ENCODE results near the gene ZDHHC1.

ZDHHC1 gene

GRCh38 chr16:67442581-67443255 lies 26.4 kb upstream of the ZDHHC1 start:
- Histone ChIP-seq H3K36me3 (ENCODE audit: insufficient read depth, low read length) (peaks cover 12% of the 10 kb centered on the region; the same call in 1 of the 2 replicates), H3K9ac (ENCODE audit: low read depth, low read length, poor library complexity, severe bottlenecking) (no peak overlapping the region), H3K9me3 (ENCODE audit: insufficient read depth, low read depth, low read length) (no peaks in the 10 kb centered on the region), H3K27me3 (ENCODE audit: insufficient read depth, low read length, poor library complexity, severe bottlenecking) (no peaks in the 10 kb centered on the region), H4K20me1 (ENCODE audit: insufficient read depth, low read length, poor library complexity, severe bottlenecking) (no peaks in the 10 kb centered on the region), H2AFZ (ENCODE audit: low read length) (no peak overlapping the region), H3K4me2 (ENCODE audit: low read depth, low read length, poor library complexity, severe bottlenecking) (no peak overlapping the region), H3K9me2 (replicated peaks; ENCODE audit: low read depth, low read length) (no peaks in the 10 kb centered on the region), H3K4me1 (ENCODE audit: insufficient read depth, low read length, poor library complexity, severe bottlenecking) (no peaks in the 10 kb centered on the region), H3K4me3 (ENCODE audit: low read length, poor library complexity, severe bottlenecking) (no peak overlapping the region), H3F3A (ENCODE audit: low read depth) (no peaks in the 10 kb centered on the region), H3K79me2 (ENCODE audit: insufficient read depth, low read length) (no peaks in the 10 kb centered on the region)
- TF ChIP-seq CTCF (conservative IDR thresholded peaks at IDR 0.05; ENCODE audit: low read length) (no peak), EZH2phosphoT487 (IDR thresholded peaks at IDR 0.05; ENCODE audit: borderline replicate concordance) (no peak)

GRCh38 chr16:67441907-67442306 lies 25.6 kb upstream of the ZDHHC1 start:
- Histone ChIP-seq H2AFZ (ENCODE audit: low read length) (no peak overlapping the region), H3K36me3 (ENCODE audit: insufficient read depth, low read length) (peaks cover 12% of the 10 kb centered on the region; the same call in 1 of the 2 replicates), H3K79me2 (ENCODE audit: insufficient read depth, low read length) (no peaks in the 10 kb centered on the region)

GRCh38 chr16:67441271-67441753 lies 25.0 kb upstream of the ZDHHC1 start:
- H3K36me3 ChIP-seq (ENCODE audit: insufficient read depth, low read length): peaks cover 12% of the 10 kb centered on the region; the same call in 1 of the 2 replicates
- H3K4me2 ChIP-seq (ENCODE audit: low read depth, low read length, poor library complexity, severe bottlenecking): no peak overlapping the region
- H3K9me3 ChIP-seq (ENCODE audit: insufficient read depth, low read depth, low read length): no peaks in the 10 kb centered on the region
- no peak overlapping the region for H3K4me3 ChIP-seq (ENCODE audit: low read length, poor library complexity, severe bottlenecking)
- no peaks in the 10 kb centered on the region for H3K9me2 ChIP-seq (replicated peaks; ENCODE audit: low read depth, low read length)
- no peak for TF ChIP-seq EZH2phosphoT487 (IDR thresholded peaks at IDR 0.05; ENCODE audit: borderline replicate concordance)
- H3K9ac ChIP-seq (ENCODE audit: low read depth, low read length, poor library complexity, severe bottlenecking): no peak overlapping the region
- H3K4me1 ChIP-seq (ENCODE audit: insufficient read depth, low read length, poor library complexity, severe bottlenecking): no peaks in the 10 kb centered on the region
- H3K79me2 ChIP-seq (ENCODE audit: insufficient read depth, low read length): no peaks in the 10 kb centered on the region
- no peaks in the 10 kb centered on the region for H4K20me1 ChIP-seq (ENCODE audit: insufficient read depth, low read length, poor library complexity, severe bottlenecking)
- no peak overlapping the region for H2AFZ ChIP-seq (ENCODE audit: low read length)
- H3F3A ChIP-seq (ENCODE audit: low read depth): no peaks in the 10 kb centered on the region
- H3K27me3 ChIP-seq (ENCODE audit: insufficient read depth, low read length, poor library complexity, severe bottlenecking): no peaks in the 10 kb centered on the region

More at GRCh38 chr16:67441907-67442306, 25.6 kb upstream of the ZDHHC1 start:
- TF ChIP-seq EZH2phosphoT487 (IDR thresholded peaks at IDR 0.05; ENCODE audit: borderline replicate concordance) (no peak), CTCF (conservative IDR thresholded peaks at IDR 0.05; ENCODE audit: low read length) (no peak)
- Histone ChIP-seq H3K4me3 (ENCODE audit: low read length, poor library complexity, severe bottlenecking) (no peak overlapping the region), H3K9ac (ENCODE audit: low read depth, low read length, poor library complexity, severe bottlenecking) (no peak overlapping the region), H3K27me3 (ENCODE audit: insufficient read depth, low read length, poor library complexity, severe bottlenecking) (no peaks in the 10 kb centered on the region), H3K4me2 (ENCODE audit: low read depth, low read length, poor library complexity, severe bottlenecking) (no peak overlapping the region), H3F3A (ENCODE audit: low read depth) (no peaks in the 10 kb centered on the region), H3K9me3 (ENCODE audit: insufficient read depth, low read depth, low read length) (no peaks in the 10 kb centered on the region), H4K20me1 (ENCODE audit: insufficient read depth, low read length, poor library complexity, severe bottlenecking) (no peaks in the 10 kb centered on the region), H3K9me2 (replicated peaks; ENCODE audit: low read depth, low read length) (no peaks in the 10 kb centered on the region), H3K4me1 (ENCODE audit: insufficient read depth, low read length, poor library complexity, severe bottlenecking) (no peaks in the 10 kb centered on the region)

Data from Loucy (cell line).